Measurements from ENCODE around the gene PALB2. TPM values are rescaled to one million over a fixed set of nuclear protein-coding genes. Genes with fewer than 3 reads are reported as not detected.

PALB2 gene
- 8.5 TPM for polyA plus RNA-seq (ENCODE audit: insufficient read length)

GRCh38 chr16:23640931-23641765 lies at the start of gene PALB2, which contains the start of gene DCTN5:
TSS of gene PALB2 (minus strand) at chr16:23641310. CDS start at chr16:23641157, 153 bp downstream.
TSS of gene DCTN5 (plus strand) at chr16:23641466. CDS start at chr16:23641543, 77 bp downstream.
- peak; percentile 88 for DNase-seq (ENCODE audit: low read depth)

GRCh38 chr16:23689442-23690187 lies 48.5 kb upstream of the PALB2 start:
- no peak for DNase-seq (ENCODE audit: low read depth)

GRCh38 chr16:23687034-23687808 lies 46.1 kb upstream of the PALB2 start:
- DNase-seq (ENCODE audit: low read depth): no peak

- DNase-seq (ENCODE audit: low read depth): no peak
Observed at GRCh38 chr16:23683487-23683886, 42.4 kb upstream of the PALB2 start.

GRCh38 chr16:23682181-23682580 lies 41.1 kb upstream of the PALB2 start:
- DNase-seq (ENCODE audit: low read depth): no peak

GRCh38 chr16:23679986-23680336 lies 38.9 kb upstream of the PALB2 start:
- DNase-seq (ENCODE audit: low read depth): no peak

DNA sequence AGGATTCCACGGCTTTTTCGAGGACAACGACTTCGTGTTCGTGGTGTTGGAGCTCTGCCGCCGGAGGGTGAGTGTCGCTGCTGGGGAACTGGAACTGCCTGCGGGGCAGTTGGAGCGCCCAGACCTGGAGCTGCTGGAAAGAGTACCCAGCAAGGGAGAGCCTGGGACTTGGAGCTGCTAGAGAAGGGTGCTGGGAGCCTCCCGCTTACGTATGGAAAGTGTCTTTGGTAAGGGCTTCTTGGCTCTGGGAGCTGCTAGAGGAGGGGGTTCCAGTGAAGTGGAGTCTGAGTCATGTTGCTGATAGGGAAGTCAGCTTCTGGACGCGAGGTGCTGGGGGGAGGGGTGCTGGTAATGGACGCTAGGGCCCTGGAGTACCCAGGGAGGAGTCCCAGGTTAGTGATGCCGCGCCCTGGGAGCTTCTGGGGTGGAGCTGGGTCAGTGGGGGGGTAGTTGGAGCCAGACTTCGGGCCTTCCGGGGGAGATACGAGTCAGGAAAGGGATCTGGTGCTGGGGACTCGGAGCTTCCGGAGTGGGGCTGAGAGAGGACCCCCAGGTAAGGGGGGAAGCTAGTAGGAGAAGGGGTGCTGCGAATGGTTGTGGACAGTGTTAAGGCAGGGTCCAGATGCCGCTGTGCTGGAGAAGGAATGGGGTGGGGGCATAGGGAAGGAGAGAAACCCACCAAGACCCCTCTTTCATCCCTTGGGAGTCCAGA lies 38.3 kb upstream of the PALB2 start:
- DNase-seq (ENCODE audit: low read depth): no peak

DNA sequence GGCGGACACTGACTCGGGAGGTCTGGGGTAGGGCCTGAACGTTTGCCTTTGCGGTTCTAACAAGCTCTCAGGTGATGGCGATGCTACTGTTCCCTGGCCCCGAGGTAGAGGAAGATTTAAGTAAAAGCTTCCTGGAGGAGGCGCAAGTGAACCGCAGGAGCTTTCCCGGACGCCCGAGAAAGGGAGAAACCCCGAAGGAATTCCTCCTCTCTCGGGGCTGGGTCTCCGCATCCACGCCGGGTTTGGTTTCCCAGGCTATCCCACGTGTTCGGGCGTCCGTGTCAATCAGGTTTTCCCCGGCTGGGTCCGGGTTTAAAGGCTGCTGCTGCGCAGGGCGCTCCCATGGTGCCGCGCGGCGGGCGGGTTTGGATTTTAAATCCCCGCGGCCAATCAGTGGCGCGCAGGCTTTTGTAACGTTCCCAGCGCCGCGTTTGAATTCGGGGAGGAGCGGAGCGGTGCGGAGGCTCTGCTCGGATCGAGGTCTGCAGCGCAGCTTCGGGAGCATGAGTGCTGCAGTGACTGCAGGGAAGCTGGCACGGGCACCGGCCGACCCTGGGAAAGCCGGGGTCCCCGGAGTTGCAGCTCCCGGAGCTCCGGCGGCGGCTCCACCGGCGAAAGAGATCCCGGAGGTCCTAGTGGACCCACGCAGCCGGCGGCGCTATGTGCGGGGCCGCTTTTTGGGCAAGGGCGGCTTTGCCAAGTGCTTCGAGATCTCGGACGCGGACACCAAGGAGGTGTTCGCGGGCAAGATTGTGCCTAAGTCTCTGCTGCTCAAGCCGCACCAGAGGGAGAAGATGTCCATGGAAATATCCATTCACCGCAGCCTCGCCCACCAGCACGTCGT lies 37.5 kb upstream of the PALB2 start, which contains the start of gene PLK1:
Gene PLK1, plus strand, starts transcription at position 460 of the 844 bp plus-strand sequence. Its CDS starts 44 bp downstream, at position 504.
- peak; percentile 22 for DNase-seq (ENCODE audit: low read depth)

GRCh38 chr16:23676924-23677480 lies 35.9 kb upstream of the PALB2 start:
- DNase-seq (ENCODE audit: low read depth): no peak

DNA sequence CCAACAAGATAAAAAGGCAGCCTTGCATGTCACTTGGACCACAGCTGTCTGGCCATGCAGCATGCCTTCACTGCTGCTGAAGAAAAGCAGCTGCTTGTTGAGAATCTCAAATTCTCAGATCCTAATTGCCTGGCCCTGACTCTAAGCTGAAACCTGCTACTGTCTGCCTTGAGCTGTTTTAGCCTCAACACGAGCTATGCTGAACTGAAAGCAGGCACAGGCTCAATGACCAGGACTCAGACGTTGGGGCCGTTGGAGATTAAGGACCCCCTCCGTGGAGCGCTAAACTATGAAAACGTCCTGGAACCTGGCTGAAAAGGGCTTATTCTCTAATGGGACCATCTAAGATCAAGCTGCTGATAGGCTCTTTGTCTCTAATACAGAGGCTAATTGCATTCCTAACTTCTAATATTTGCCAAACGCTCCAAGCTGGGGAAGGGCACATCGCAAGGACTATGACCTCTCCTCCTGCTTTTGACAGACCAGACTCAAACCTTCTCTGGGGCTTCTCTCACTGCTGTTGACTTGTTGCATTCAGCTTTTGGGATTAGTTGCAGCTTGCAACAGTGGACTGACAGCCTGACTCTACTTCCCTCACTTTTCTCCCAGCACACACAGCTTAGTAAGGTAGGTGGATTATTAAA lies 33.0 kb upstream of the PALB2 start:
- no peak for DNase-seq (ENCODE audit: low read depth)

- DNase-seq (ENCODE audit: low read depth): no peak
Observed at GRCh38 chr16:23670137-23670776, 29.1 kb upstream of the PALB2 start.

DNA sequence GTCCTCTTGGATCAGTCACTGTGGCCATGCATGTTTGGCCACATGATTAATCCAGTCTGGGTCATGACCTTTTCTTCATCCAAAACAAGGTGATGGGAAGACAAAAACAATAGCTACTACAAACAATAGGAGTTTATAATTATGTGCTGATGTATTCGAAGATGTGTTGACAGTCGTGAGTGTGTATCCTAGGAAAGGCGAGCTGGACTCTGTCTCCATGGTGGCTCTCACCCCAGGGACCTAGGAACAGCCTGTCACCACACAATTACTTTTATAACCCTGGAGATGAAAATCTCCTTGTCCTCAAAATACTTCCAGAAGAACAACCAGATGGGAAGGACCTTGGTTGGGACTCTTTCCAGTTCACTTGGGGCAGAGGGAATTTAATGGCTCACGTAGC lies 27.8 kb upstream of the PALB2 start:
- no peak for DNase-seq (ENCODE audit: low read depth)

DNA sequence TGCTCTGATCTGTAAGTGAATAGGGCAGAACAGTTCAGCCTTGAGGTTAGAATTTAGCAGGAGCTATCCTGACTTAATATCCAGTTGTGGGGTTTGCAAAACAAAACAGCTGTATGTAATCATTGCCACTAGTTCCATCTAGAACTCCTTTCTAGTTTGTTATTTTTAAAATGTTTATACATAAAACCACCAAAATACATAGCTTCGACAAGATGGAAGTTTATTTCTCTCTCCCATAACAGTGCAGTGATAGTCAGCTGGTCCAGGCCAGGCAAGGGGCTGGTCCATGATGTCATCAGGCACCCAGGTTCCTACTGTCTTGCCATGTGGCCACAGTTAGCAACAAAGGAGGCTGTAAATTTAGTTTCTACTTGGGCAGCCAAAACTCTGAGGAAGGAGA lies 27.1 kb upstream of the PALB2 start:
- DNase-seq (ENCODE audit: low read depth): no peak

DNA sequence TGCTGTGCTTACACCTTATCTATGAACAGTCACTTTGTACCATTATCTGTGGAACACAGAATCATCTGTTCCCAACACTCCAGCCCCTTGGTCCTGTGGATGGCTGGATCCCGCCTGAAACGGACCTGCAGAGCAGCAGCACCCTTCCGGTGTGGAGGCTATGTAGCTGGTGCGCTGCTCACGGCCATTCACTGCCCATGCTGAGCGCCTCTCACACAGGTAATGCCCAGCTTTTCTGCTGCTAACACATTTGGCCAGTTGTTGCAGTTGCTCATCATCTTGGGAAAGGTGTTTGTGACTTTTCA lies 26.2 kb upstream of the PALB2 start:
- DNase-seq (ENCODE audit: low read depth): no peak

DNA sequence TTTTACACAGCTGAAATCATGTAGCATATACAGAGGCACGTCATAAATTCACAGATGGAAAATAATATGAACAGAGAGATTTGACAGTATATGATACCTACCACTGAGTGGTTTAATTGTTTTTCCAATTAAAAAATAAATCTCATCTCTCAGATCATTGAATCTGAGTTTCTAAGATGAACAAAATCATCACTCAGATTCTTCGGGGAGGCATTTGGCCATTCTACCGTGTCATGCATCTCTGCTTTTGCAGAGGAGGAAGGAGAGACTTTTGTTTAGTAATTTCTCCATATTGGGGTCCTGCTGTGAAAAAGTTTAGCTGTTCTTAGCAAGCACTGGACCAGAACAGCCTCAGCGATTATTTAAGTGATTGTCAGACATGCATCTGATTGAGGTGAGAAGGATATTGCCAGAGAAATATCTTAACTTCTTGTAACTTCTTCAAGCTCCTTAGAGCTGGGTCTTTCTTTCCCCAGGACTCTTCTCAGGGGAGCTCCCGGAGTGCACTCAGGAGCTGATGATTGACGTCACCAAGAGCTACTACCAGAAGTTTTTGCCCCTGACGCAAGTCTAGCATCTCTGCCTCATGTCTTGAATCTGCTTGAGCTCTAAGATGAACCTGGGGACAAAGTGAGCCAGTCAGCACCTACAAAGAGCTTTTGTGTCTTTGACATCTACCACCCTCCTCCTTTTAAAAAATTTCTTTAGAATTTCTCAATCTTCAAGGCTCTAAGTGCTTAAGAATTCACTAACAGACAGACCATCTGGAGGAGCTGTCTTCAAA lies 25.7 kb upstream of the PALB2 start:
- DNase-seq (ENCODE audit: low read depth): no peak

DNA sequence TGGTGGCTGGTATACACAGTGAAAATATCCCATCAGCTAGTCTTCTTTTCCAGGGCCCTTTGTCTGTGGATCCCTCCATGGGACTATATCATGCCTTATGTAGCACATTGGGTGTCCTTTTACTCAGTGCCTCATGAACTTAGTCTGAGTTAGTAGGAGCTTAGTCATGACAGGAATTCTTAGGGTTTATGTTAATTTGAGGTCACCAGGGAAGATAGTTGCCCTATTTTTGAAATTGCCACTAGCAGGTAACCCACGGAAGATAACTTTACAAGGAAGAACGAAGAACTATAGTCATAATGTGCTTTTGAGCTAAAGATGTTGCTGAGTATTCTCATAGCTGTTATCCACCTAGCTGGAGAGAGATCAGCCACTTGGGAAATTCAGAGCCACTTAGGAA lies 22.8 kb upstream of the PALB2 start:
- no peak for DNase-seq (ENCODE audit: low read depth)

DNA sequence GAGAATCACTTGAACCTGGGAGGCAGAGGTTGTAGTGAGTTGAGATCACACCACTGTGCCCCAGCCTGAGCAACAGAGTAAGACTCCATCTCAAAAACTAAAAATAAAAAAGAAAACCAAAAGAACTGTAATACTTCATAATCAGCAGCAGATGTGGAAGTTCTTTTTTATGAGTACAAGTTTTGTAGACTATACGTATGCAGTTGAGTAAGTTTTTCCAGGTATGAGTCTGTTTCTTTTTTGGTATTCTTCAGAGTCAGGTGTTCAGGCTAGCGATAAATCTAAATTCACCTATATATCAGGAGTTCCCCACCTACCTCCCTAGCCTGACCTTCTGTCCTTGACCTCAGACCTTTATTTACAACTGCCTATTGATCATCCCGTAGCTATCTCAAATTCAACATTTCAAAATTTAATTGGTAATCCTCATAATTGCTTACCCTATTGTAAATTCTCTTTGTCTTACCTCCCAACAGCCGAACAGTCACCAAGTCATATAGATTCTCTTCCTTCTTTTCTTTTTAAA lies 10.9 kb upstream of the PALB2 start:
- DNase-seq (ENCODE audit: low read depth): no peak
